ENCODE measurements around the gene TBC1D1. TPM values are rescaled to one million over a fixed set of nuclear protein-coding genes. Genes with fewer than 3 reads are reported as not detected.

Gene TBC1D1
- total RNA-seq, 1 experiment from 2014 or later, result 36.0 TPM

- no peak for DNase-seq (ENCODE audit: unreplicated experiment)
- Mint-ChIP-seq H3K27me3 (ENCODE audit: insufficient read depth, unreplicated experiment) (no peaks in the 10 kb centered on the region), H3K4me1 (ENCODE audit: insufficient read depth, unreplicated experiment) (peaks cover 12% of the 10 kb centered on the region), H3K4me3 (ENCODE audit: unreplicated experiment) (no peak overlapping the region), H3K9me3 (ENCODE audit: unreplicated experiment) (no peaks in the 10 kb centered on the region), H3K36me3 (ENCODE audit: insufficient read depth, unreplicated experiment) (peaks cover 8% of the 10 kb centered on the region), H3K27ac (ENCODE audit: low read depth, unreplicated experiment) (no peak overlapping the region)
- CTCF ChIA-PET, result interaction anchor here (0.8 to 0.9 kb wide), 2 partner anchors 16 to 22 kb away, joined by 3 to 6 read pairs; no protein-coding TSS in a partner anchor
- POLR2A ChIA-PET, result interaction anchor here (1.2 kb wide), 1 partner anchor 12 kb away, joined by 3 read pairs; no protein-coding TSS in a partner anchor
- no peak for TF ChIP-seq CTCF (IDR thresholded peaks at IDR 0.05; ENCODE audit: unreplicated experiment)
- intact Hi-C loops (cut with micrococcal nuclease), result no loop called here
- BruUV-seq (replicated peaks), result no TSS peak
These were observed 203.5 kb downstream of the TBC1D1 start for GRCh38 chr4:38094419-38094818.

GRCh38 chr4:38095691-38096090 is 204.8 kb downstream of the TBC1D1 start:
- no peak overlapping the region for H3K27ac Mint-ChIP-seq (ENCODE audit: low read depth, unreplicated experiment)
- H3K4me3 Mint-ChIP-seq (ENCODE audit: unreplicated experiment), result no peak overlapping the region
- BruUV-seq (replicated peaks), result no TSS peak
- DNase-seq (ENCODE audit: unreplicated experiment), result no peak
- peaks cover 8% of the 10 kb centered on the region for H3K36me3 Mint-ChIP-seq (ENCODE audit: insufficient read depth, unreplicated experiment)
- TF ChIP-seq CTCF (IDR thresholded peaks at IDR 0.05; ENCODE audit: unreplicated experiment), result no peak
- peaks cover 22% of the 10 kb centered on the region for H3K4me1 Mint-ChIP-seq (ENCODE audit: insufficient read depth, unreplicated experiment)
- intact Hi-C loops (cut with micrococcal nuclease), result no loop called here
- ChIA-PET CTCF (interaction anchor here (1.6 kb wide), 1 partner anchor 81 kb away, joined by 3 read pairs; no protein-coding TSS in a partner anchor), POLR2A (interaction anchor here (1.0 kb wide), 1 partner anchor 37 kb away, joined by 4 read pairs; no protein-coding TSS in a partner anchor)
- H3K9me3 Mint-ChIP-seq (ENCODE audit: unreplicated experiment), result no peaks in the 10 kb centered on the region
- H3K27me3 Mint-ChIP-seq (ENCODE audit: insufficient read depth, unreplicated experiment), result no peaks in the 10 kb centered on the region

GRCh38 chr4:38097818-38098217 is 206.9 kb downstream of the TBC1D1 start:
- no peak overlapping the region for H3K4me3 Mint-ChIP-seq (ENCODE audit: unreplicated experiment)
- H3K36me3 Mint-ChIP-seq (ENCODE audit: insufficient read depth, unreplicated experiment), result peaks cover 8% of the 10 kb centered on the region
- BruUV-seq (replicated peaks), result no TSS peak
- CTCF ChIA-PET, result no interaction called here
- no peak for TF ChIP-seq CTCF (IDR thresholded peaks at IDR 0.05; ENCODE audit: unreplicated experiment)
- H3K4me1 Mint-ChIP-seq (ENCODE audit: insufficient read depth, unreplicated experiment), result peaks cover 26% of the 10 kb centered on the region
- H3K27ac Mint-ChIP-seq (ENCODE audit: low read depth, unreplicated experiment), result no peak overlapping the region
- H3K9me3 Mint-ChIP-seq (ENCODE audit: unreplicated experiment), result no peaks in the 10 kb centered on the region
- POLR2A ChIA-PET, result no interaction called here
- intact Hi-C loops (cut with micrococcal nuclease), result no loop called here
- H3K27me3 Mint-ChIP-seq (ENCODE audit: insufficient read depth, unreplicated experiment), result no peaks in the 10 kb centered on the region
- DNase-seq (ENCODE audit: unreplicated experiment), result no peak

- Mint-ChIP-seq H3K4me1 (ENCODE audit: insufficient read depth, unreplicated experiment) (peaks cover 26% of the 10 kb centered on the region), H3K27ac (ENCODE audit: low read depth, unreplicated experiment) (peak overlapping the region; percentile 75)
- intact Hi-C loops (cut with micrococcal nuclease), result no loop called here
These were observed 208.2 kb downstream of the TBC1D1 start for GRCh38 chr4:38099020-38099600.

More at GRCh38 chr4:38099020-38099600, 208.2 kb downstream of the TBC1D1 start:
- H3K27me3 Mint-ChIP-seq (ENCODE audit: insufficient read depth, unreplicated experiment), result no peaks in the 10 kb centered on the region
- CTCF ChIA-PET, result interaction anchor here (0.5 to 0.6 kb wide), 2 partner anchors 56 to 629 kb away, joined by 3 to 4 read pairs; no protein-coding TSS in a partner anchor
- TF ChIP-seq CTCF (IDR thresholded peaks at IDR 0.05; ENCODE audit: unreplicated experiment), result no peak
- H3K36me3 Mint-ChIP-seq (ENCODE audit: insufficient read depth, unreplicated experiment), result peaks cover 8% of the 10 kb centered on the region
- BruUV-seq (replicated peaks), result no TSS peak
- POLR2A ChIA-PET, result interaction anchor here (1.0 to 1.6 kb wide), 2 partner anchors 13 to 61 kb away, joined by 4 to 5 read pairs; no protein-coding TSS in a partner anchor
- no peak overlapping the region for H3K4me3 Mint-ChIP-seq (ENCODE audit: unreplicated experiment)
- H3K9me3 Mint-ChIP-seq (ENCODE audit: unreplicated experiment), result no peaks in the 10 kb centered on the region
- no peak for DNase-seq (ENCODE audit: unreplicated experiment)
